ENCODE data around the gene NXT2.
A peak's percentile ranks its signal among the peaks of the same experiment; 100 is the strongest.

NXT2 gene

GRCh38 chrX:109536439-109537323, at the start of gene NXT2:
Gene NXT2, plus strand, starts transcription at chrX:109536844. Its CDS starts 163 bp downstream, at chrX:109537007.
- no peak for TF ChIP-seq CTCF (IDR thresholded peaks at IDR 0.05; ENCODE audit: low read depth, low read length)
- peak; percentile 78 for DNase-seq (ENCODE audit: extremely low read depth, low read depth)

- DNase-seq (ENCODE audit: extremely low read depth, low read depth) = no peak
- no peak for TF ChIP-seq CTCF (IDR thresholded peaks at IDR 0.05; ENCODE audit: low read depth, low read length)
Measured at GRCh38 chrX:109487640-109488039, 49.0 kb upstream of the NXT2 start.

- TF ChIP-seq CTCF (IDR thresholded peaks at IDR 0.05; ENCODE audit: low read depth, low read length) = no peak
- DNase-seq (ENCODE audit: extremely low read depth, low read depth) = no peak
Measured at GRCh38 chrX:109489174-109489573, 47.5 kb upstream of the NXT2 start.

- no peak for DNase-seq (ENCODE audit: extremely low read depth, low read depth)
- TF ChIP-seq CTCF (IDR thresholded peaks at IDR 0.05; ENCODE audit: low read depth, low read length) = no peak
Measured at GRCh38 chrX:109498434-109498833, 38.2 kb upstream of the NXT2 start.

GRCh38 chrX:109501176-109501575, 35.5 kb upstream of the NXT2 start:
- DNase-seq (ENCODE audit: extremely low read depth, low read depth) = no peak
- no peak for TF ChIP-seq CTCF (IDR thresholded peaks at IDR 0.05; ENCODE audit: low read depth, low read length)

GRCh38 chrX:109508915-109509314, 27.7 kb upstream of the NXT2 start:
- DNase-seq (ENCODE audit: extremely low read depth, low read depth) = no peak
- no peak for TF ChIP-seq CTCF (IDR thresholded peaks at IDR 0.05; ENCODE audit: low read depth, low read length)

GRCh38 chrX:109511113-109511512, 25.5 kb upstream of the NXT2 start:
- no peak for TF ChIP-seq CTCF (IDR thresholded peaks at IDR 0.05; ENCODE audit: low read depth, low read length)
- DNase-seq (ENCODE audit: extremely low read depth, low read depth) = no peak
